NCI-H1694 (cell line): ENCODE results near the gene ATP8B3.

Experiments
- DNase-seq: peaks from one replicate; lab custom pipeline; 2025; lab: John Stamatoyannopoulos, UW

The ATP8B3 gene

DNA sequence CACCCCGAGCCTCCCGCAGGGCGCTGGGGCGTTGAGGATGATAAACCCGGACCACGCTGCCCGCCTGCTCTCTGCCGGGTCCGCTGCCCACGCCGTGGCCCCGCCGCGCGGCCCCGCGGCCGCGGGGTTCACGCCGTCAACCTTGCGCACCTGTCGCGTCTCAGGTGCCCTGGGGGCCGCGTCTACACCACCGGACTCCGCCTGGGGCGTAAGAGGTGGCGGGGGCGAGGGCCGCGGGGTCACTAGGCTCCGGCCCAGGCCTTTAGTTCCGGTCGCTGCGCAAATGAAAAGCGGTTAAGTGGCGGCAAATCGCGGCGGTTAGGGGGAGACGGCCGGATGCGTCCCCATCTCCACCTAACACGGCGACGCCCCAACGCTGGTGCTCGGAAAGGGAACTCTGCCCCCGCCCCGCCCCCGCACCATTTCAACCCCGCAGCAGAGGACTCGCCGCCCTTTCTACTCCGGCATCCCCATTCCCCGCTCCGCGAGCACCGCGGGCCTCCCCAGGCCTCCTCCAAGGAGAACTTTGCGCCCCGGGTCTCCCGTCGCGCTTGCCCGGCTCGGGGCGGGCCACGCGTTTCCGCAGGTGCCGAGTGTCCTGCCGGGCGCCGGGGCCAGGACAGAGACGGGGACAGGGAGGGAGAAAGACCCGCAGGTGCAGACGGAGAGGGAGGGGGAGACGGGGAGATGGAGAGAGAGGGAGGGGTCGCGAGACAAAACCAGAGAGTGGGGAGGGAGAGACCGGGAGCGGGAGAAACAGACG, 54.4 kb downstream of the ATP8B3 start:
- DNase-seq = no peak

DNA sequence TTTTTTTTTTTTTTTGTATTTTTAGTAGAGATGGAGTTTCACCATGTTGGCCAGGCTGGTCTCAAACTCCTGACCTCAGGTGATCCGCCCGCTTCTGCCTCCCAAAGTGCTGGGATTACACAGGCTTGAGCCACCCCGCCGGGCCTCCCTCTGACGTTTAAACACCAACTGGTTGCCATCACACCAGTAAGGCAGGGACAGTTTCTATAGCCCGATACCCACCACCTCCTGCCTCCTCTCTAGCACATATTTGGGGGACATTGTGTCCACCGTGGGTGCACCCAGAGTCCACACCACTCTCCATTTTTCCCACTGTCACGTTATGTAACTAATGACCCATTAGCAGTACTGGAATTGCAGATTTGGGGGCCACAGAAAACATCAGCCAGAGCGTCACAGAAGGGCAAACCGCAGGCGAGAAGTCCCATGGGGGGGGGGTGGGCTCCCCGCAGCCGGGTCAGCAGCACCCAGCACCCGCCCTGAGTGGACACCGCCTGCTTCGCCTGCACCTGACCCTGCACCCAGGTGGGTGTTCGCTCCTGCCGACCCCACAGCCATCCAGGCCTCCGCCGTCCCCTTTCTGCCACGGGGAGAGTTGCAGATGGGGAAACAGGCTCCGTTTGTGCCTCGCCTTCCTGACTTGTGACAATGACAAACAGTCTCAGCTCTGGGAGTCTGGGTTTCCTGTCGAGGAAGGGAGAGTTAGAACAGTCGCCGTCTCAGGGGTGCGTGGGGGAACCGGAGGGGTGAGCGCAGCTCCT, 55.2 kb downstream of the ATP8B3 start:
- DNase-seq = no peak

DNA sequence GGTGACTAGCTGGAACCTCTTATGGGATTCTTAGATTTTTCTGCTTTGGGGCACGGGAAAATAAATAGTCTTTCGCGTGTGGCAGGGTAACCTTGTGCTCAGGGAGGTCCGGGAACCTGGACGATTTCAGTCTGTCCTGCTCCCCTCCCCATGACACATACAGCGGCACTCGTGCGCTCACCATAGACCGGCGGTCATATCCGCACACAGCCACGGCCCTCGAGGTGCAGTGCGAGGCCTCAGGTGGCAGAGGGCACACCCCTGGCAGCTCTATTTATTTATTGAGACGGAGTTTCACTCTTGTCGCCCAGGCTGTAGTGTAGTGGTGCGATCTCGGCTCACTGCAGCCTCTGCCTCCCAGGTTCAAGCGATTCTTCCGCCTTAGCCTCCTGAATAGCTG, 55.8 kb downstream of the ATP8B3 start:
- no peak for DNase-seq

DNA sequence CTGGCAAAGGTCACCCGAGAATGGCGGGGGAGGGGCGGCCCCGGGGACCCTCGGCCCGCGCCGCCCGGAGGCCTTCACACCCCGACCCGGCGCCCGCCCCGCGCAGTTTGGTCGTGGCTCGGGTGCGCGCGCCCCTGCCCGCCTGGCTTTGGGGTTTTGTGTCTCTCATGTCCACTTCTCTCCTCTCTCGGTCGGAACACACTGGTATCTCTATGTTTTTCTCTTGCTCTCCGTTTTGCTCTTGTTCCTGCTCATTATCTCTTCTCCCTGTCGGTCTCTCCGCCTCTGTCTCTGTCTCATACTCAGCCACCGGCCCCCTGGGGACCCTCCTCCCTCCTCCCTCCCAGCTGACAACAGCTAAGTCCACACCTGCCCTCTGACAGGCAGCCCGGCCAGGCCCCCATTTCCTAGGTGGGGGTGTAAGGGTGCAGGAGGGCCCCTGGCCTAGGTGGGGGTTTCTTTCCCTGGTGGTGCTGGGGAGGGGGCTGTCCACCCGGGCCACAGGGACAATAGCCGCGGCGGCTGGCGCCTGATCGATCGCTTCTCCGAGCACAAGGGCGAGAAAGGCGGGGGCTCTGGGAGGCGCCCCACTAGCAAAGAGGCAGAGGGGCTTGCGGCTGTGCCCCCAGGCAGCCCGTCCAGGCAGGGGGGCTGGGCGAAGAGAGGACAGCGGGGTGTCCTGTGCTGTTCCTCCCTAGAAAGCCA, 56.5 kb downstream of the ATP8B3 start:
- DNase-seq = no peak

DNA sequence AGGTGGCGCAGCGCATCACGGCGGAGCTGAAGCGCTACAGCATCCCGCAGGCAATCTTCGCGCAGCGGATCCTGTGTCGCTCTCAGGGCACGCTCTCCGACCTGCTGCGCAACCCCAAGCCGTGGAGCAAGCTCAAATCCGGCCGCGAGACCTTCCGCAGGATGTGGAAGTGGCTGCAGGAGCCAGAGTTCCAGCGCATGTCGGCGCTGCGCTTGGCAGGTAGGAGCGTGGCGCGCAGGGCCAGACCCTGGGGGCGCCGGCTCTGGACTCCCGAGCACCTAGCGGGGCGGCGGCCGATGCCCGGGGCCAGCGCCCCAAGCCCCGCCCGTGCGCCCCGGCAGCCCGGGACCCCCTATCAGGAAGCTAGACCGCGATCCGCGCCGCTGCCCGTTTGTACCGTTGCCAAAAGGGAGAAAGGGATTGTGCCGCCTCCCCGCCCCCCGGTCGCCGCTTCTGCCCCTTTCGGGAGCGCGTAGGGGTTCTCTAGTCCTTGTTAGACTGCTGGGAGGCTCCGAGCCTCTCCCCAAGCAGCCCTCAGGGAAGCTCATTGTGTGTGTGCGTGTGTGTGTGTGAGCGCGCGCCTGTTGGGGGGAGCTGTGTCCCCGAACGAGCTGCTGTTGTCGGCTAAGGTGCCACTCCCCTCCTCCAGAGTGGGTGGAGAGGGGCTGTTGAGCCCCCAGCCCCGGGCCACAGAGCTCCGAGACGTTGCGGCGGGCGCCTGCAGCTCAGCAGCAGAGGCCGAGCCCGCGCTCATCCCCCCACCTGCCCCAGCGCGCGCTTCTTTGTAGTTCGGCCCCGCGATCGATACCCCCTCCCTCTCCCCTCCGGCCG, 57.2 kb downstream of the ATP8B3 start:
- DNase-seq = no peak

DNA sequence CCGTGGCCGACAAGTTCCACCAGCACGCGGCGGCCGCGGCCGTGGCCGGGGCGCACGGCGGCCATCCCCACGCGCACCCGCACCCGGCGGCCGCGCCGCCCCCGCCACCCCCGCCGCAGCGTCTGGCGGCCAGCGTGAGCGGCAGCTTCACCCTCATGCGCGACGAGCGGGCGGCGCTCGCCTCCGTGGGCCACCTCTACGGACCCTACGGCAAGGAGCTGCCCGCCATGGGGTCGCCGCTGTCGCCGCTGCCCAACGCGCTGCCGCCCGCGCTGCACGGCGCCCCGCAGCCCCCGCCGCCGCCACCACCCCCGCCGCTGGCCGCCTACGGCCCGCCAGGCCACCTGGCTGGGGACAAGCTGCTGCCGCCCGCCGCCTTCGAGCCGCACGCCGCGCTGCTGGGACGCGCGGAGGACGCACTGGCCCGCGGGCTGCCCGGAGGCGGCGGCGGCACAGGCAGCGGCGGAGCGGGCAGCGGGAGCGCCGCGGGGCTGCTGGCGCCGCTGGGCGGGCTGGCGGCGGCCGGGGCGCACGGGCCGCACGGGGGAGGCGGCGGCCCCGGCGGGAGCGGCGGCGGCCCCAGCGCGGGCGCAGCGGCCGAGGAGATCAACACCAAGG, 57.9 kb downstream of the ATP8B3 start:
- no peak for DNase-seq

DNA sequence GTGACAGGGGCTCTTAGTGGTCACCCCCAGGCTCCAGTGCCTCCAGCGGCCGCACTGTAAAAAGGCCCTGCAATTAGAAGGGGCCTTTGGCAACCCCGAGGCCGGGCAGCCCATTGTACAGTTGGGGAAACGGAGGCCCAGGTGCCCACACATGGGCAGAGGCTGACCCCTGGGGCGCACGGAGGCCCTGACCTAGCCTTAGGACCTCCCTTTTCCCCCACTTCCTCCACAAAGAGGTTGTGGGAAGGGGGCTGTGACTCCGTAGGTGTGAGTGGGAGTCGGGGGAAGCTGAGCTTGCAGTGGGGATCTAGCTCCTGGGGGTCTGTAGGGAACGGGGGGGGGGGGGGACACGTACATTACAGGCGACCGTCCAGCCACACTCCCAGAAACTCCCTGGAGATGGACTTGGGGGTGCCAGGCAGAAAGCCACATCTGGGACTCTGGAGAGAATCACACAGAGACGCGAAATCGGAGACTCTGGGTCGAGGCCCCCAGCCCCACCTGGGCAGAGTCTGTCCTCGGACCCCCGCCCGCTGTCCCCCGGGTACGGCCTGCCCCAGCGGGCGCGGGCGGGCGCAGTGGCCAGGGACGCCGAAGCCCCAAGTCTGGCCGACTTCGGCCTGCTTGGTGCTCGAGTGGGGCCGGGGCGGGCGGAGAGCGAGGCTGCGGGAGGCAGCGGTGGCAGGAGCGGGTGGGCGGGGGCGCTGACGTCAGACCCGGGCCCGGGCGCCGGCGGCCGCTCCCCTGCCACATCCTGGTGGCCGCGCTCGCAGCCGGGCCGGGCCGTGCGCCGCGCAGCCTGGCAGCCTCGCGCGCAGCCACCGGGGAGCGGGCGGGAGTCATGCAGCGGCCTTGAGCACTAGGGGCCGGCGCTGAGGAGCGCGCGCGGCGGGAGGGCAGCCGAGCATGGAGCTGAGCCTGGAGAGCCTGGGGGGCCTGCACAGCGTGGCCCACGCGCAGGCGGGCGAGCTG, 59.0 kb downstream of the ATP8B3 start, which contains the start of gene ONECUT3:
Gene ONECUT3 (plus strand): TSS at position 750 of the 972 bp plus-strand sequence. CDS start 157 bp downstream, at position 907.
- no peak for DNase-seq

DNA sequence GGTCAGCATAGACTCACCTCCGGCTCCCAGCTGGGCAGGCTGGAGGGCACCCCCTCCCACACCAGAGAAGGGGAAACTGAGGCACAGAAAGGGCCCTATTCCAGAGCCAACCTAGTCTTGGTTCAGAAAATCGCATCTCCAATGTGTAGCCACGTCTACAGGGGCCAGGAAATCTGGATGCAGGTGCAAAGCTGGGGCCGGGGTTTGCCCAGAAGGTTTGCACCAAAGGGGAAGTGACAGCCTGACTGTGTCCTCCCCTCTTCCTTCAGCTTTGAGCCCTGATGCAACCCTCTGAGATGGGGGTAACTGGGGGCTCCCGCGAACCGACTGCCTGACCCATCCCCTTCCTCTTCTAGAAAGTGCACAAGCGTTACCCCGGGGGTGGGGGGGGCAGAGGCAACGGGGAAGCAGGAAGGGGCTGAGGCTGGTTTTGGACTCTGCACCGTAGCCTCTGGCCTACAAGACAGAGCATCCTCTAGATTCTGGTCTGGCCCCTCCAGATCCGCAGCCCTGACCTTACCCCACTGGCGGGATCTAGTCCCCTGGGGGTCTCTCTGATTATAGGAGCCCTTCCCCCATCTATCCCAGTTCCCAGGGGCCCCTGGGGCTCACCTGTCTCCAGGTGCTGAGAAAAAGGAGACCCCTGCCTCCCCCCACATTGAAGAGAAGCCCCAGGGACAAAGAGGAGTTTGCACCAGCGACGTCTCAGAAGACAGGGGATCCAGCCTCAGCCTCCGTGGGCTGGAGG, 59.9 kb downstream of the ATP8B3 start:
- no peak for DNase-seq

DNA sequence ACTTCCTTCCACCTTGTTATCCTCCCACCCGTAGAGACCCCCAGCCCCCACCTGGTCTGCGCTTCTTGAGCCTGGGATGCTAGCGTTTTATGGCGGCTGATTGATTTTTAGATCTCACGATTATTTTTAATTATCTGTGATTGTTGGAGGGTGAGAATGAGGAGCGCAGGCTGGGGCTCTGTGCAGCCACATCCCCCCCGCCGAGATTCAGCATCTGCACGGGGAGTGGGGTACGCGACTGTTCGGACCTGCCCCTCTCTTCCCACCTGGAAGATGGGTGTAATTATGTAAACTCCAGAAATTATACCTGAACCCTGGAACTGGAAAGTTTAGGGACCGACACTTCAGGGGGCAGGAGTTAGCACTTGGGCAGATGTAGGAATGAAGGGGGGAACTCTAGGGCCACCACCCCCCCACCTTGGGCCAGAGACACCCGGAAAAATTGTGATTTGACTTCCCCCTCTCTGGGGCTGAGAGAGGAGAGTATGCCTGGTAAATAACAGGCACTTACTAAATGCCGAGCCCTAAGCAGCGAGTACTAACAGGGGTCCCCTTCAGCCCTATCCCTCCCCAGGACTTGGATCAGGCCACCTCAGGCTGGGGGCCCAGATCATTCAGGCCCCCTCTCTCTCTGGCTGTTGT, 60.6 kb downstream of the ATP8B3 start:
- DNase-seq = no peak

DNA sequence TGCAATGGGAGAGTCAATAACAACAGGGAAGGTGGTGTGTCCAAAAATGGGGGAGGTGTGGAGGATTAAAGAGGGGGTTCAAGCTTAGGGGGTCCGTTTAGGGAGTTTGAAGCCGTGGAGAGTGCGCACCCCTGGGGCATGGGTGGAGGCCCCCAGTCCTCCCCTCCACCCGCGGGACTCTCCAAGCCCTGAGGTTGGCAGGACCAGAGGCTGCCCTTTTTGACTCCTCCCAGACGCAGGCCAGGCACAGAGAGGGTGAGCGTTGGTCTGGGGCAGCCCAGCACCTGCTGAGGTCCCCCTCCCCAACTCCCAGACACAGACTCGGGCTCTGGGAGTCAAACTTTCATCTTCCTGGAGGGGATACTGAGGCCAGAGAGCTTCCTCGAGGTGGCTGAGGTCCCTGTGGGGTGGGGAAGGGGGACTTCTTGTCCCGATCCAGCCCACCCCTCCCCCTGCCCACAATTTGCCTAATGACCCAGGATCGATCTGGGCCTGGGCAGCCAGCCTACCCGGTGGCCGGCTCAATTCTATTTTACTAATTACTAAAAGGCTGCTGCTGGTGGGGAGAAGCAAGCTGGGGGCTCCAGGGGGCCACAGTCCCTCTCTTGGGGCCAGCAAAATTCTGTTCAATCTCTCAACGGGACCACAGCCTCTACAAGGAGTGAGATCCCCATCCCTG, 61.6 kb downstream of the ATP8B3 start:
- no peak for DNase-seq

DNA sequence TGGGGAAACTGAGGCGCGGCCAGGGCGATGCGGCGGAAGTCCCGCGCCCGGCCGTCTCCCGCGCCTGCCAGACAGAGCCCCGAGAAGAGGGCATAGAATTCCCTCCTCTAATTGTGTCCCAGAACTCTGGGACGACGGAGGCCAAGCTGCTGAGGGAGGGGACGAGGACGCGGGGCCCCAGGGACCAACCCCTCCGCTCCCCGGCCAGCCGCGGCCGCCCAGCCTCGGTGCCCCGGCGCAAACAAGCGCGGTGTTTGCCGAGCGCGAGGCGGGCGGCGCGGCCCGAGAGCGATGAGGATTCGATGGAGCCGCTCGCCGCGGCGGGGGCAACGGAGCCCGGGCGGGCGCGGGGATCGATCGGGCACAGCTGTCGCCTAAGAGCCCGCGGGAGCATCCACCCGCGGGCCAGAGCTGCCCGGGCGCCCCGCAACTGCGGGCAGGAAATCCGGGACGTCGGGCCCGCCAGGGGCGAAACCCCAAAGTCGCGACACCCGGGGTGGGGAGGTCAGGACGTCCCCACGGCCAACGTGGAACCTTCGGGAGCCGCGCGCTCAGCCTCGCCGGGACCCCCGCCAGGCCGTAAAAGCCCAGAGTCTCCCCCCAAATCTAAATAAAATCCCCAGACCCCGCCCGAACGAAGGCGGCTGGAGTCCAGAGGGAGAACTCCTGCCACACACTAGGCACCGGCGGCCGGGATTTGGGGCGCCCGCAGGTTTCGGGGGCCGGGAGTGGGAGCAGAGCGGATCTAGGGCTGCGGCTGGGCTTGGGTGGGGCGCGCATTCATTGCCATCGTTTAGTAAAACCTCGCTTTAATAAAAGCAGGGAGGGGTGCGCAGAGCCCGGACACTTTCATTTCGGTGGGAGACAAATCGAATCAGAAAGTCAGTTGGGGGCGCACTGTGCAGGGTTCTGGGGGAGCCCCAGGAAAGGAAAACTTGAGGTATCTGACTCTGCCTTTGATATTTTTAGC, 62.4 kb downstream of the ATP8B3 start:
- no peak for DNase-seq

DNA sequence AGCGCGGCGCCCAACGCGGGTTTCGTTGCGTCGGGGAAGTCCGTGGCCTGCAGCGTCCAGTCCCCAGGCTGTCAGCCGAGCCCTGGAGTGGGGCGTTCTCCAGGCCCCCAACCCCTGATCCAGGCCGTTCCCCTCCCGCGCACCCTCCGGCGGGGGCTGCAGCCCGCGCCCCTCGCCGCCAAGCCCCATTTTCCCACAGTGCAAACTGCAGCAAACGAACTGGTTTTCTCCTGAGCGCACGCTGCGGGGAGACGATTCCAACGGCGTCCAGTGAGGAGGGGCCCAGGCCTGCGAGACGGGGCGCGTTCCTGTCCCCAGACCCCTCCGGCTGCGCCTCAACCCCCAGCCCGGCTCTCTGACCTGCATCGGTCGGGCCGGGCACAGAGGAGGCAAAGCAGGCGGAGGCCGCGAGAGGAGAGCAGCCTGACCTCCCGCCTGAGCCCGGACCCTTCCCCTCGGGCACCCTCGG, 63.2 kb downstream of the ATP8B3 start:
- no peak for DNase-seq

DNA sequence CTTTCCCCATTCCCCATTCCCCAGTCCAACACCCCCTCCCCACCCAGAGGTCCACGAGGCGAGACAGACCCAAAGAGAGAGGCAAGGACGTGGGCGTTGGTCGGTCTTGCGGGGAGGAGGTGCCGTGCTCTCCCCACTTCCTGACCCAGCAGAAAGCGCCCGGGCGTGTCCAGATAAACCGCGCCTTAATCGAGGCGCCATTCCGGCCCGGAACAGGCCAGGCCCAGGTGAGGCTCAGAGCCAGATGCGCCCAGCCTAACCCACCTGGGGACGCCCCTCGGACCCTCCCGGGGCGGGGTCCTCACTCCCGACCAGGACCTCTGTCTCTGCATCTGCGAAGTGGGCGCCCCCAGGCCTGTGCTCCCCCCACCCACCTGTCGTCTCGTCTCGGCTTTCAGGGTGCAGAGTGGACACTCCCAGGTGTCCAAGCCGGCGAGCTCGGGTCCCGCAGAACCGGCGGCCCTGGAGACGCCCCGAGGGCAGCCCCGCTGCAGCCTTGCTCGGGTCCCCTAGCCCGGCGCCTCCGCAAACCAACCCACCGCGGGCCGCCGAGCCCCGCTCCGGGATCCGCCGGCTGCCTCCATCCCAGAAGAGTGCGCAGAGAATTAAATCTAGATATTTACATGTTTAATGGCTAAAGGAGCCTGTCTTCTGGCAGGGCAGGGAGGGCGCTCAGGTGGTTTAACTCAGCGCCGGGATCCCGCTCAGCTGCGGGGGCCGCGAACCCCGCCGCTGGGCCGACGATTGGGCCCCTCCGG, 63.8 kb downstream of the ATP8B3 start:
- no peak for DNase-seq

DNA sequence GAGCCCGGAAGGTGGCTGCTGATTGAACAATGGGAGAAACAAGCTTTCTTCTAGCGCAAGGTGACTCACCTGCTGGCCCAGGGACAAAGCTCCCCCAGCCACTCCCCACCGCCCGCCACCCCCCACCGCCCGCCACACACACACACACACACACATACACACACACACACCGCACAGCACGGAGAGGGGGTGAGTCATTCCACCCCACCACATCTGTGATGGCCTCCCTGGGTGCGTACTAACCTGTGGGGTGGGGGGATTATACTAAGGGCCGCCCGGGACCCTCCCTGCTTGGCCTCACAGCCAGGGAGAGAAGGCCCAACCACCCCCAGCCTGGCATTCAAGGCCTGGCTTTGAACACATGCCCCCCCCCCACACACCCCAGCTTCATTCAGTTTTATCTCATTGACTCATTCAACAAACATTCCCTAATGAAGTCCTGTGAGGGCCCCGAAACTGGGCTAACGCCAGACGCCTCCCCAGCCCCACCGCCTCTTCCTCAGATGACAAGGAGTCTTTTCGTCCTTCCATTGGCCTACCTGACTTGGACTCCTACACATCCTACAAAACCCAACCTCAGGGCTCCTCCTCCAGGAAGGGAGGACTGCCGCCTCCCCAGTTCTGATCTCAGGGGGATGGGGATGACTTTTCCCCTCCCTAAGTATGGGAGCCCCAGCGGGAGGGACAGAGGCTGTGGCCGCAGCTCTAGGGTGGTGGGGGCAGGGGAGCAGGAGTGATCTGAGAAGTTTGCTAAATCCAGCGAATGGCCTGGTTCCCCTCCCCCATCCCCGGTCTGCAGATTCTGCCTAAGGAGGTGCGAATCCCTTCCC, 64.6 kb downstream of the ATP8B3 start:
- DNase-seq = no peak
